ENCODE measurements around the gene NRCAM.

NRCAM gene

DNA sequence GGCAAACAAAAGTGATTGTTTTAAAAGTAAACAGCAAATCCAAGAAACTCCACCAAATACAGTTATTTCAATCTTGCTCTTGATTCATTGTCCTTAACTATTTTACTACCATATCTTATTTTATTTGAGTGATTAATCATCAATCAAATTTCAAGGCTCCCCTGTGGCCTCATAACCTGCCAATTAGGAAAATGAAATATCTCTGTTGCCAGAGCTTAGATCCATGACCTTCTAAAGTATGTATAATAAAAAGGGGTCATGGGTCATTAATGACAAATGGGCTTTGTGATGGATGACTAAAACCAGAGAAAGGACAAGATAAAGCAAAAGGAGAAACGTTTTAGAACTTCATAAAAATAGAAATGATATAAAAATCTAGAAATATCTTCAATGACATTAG, 28.5 kb downstream of the NRCAM start:
- in situ Hi-C loops (cut with MboI; ENCODE audit: low sequenced_read_pairs): no loop called here

GRCh38 chr7:108425714-108426275, 30.4 kb downstream of the NRCAM start:
- in situ Hi-C loops (cut with MboI; ENCODE audit: low sequenced_read_pairs): no loop called here

GRCh38 chr7:108424013-108424412, 32.2 kb downstream of the NRCAM start:
- in situ Hi-C loops (cut with MboI; ENCODE audit: low sequenced_read_pairs): no loop called here

DNA sequence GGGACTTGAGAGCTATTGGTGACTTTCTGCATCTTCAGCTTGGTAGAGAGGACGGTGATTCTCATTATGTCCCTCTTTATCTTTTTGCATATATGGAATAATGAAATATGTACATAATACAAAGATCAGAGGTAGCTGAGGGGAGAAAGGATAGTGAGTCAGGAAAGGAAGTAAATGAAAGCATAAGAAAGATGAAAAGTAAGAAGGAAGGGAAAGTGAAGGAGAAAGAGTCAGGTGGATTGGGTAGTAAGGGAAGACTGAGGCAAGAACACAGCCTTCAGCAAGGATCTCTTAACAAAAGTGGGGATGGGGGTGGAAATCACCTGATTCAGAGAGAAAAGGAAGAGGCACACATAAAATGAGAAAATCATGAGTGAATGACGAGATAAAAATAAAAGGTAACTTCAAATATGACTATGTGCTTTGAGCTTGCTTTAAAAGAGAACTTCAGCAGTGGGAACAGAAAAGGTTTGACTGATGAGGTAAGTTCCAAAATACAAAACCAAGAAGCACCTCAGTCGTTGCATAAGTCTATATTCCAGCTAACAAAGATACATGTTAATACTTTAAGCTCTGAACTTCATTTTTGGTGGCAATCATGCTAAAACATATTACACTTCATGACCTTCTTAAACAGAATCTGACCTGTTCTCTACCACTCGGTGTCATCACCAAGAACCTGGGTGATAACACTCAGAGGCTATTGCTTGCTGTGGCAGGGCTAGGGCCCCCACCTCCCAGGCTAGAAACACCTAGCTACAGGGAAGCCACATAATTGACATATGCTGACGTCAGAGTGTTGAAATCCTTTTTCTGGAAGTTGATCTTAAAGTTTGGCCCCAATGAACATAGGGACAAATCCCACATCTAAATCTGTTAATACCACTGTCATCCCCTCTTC, 32.9 kb downstream of the NRCAM start:
- in situ Hi-C loops (cut with MboI; ENCODE audit: low sequenced_read_pairs): no loop called here

- in situ Hi-C loops (cut with MboI; ENCODE audit: low sequenced_read_pairs): no loop called here
Observed at GRCh38 chr7:108421720-108422331, 34.4 kb downstream of the NRCAM start.

DNA sequence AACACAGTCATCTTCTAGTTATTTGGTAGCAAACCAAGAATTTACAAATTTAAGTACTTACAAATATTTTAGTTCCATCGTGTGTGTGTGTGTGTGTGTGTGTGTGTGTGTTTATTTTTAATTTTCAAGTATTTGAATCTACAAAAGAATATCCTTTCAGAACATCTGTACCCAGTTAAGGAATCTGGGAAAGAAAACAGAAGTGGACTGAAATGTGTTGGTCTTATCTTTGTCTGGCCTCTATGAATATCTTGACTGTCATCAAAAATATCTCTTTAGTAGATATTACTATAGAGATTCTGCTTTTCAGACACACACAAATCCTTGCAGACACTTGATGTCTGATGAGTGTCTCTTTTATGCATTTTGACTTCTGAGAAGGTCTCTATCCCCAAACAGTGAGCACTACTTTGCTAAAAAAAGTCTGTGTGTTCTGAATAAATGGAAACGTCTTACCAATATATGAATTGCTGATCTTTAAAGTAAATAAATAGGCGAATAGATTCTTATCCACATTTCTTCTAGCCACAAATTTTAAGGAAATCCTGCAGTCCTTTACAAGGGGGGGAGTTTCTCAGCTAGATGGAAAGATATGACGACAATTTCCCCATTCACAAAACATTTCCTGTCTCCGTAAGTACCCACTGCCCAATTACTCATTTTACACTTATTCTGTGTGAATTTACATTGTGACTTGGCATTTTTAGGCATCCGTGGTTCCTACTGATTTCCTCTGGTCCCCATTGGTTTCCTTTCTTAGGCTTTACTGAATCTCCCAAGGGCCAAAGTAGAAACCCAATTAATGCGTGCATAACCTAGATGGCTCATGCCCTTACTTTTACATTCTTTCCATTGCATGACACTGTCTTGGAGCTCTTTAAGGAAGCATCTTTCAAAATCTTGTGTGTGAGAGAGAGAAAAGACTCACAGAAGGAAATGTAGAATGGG, 36.0 kb downstream of the NRCAM start:
- in situ Hi-C loops (cut with MboI; ENCODE audit: low sequenced_read_pairs): no loop called here

GRCh38 chr7:108418946-108419345, 37.3 kb downstream of the NRCAM start:
- in situ Hi-C loops (cut with MboI; ENCODE audit: low sequenced_read_pairs): no loop called here

DNA sequence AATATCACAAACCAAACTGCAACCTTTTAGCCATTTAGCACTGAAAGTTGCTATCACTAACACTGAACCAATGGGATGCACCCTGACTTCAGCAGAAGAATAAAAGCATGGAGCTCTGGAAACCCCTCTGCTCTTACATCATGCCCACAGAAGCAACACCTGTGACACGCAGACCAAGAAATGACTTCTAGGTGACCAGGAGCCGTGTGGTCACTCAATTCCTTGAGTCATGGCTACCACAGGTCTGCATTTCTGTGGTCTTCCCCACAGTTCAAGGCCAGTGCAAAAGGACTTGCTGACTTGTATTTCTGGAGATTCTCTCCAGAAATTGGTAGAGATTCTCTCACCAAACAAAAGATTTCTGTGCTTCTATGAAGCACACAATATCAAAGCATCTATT, 38.3 kb downstream of the NRCAM start:
- in situ Hi-C loops (cut with MboI; ENCODE audit: low sequenced_read_pairs): no loop called here

GRCh38 chr7:108417144-108417543, 39.1 kb downstream of the NRCAM start:
- in situ Hi-C loops (cut with MboI; ENCODE audit: low sequenced_read_pairs): no loop called here

DNA sequence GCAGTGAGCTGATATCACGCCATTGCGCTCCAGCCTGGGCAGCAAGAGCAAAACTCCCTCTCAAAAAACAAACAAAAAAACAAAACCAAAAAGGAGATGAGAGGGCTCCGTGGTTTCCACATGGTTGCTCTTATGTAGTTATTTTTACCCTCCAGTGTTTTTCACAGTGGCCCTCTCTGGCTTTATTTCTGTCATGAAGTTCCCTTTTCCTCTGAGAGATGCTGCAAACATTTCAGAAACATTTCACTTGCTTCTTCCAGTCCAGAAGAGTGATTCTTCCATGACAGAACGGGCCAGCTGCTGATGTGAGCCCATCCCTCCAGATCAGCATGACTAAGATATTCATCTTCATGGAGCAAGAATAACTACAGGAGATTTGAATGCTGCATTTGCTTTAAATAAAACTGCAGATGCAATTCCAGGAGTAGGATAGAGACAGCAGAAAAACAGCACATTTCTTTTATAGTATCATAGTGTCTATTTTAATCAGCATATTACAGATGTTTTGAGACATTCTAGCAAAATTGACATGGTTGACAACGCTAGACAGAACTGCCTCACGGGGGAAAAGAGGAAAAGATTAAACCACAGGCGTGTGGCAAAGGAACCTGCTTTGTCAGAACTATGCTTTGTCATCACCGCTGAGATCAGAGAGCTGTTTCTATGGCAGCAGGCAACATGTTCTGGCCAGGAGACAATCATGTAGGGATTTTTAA, 40.3 kb downstream of the NRCAM start:
- in situ Hi-C loops (cut with MboI; ENCODE audit: low sequenced_read_pairs): no loop called here

- in situ Hi-C loops (cut with MboI; ENCODE audit: low sequenced_read_pairs): no loop called here
Observed at GRCh38 chr7:108415084-108415483, 41.2 kb downstream of the NRCAM start.

DNA sequence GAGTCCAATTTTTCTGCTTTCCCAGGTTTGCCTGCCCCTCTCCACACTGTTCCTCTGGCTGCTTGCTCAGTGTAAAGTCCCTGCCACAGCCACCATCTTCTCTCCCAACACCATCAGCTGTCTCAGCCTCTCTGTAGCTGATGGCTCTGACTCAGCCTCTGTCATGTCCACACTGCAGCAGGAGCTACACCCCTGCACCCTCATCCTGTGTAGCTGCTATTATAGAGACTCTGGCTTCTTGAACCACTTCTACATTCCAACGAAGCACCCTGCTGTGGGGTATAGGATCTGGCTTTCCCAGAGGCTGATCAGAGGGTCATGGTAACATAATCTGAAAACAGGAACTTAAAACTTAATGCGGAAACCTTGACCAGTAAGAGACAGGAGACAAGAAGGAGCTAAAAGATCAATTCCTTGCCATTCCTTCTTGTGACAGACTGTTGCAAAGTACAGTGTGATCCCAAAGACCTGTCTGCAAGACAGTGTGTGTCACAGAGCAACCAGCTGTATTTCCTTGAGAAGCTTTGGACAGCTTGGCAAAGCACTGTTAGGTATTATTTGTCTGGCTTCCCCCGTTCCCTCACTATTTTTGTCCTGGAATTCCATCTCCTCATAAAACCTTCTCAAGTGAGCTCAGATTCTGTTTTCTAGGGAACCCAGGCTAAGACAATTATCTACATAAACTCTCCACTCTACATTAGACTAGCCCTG, 42.3 kb downstream of the NRCAM start:
- in situ Hi-C loops (cut with MboI; ENCODE audit: low sequenced_read_pairs): no loop called here

GRCh38 chr7:108413337-108413736, 42.9 kb downstream of the NRCAM start:
- in situ Hi-C loops (cut with MboI; ENCODE audit: low sequenced_read_pairs): no loop called here

DNA sequence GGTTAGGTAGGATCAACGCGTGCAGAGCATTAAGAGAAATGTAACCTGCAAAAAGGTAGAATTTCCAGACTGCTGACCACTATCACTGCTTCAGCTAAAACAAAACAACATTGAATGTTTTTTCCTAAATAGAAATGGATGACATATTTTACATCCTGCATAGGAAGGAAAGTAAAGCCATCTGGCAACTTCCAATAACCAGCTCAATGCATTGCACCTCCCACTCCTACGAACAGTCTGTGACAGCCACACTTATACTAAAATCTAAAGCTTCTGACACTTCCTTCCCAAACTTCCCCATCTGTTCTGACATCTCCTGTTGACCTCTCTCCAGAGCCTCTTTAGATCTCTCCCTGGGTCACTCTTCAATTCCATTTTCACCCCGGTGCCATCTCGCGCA, 47.1 kb downstream of the NRCAM start:
- in situ Hi-C loops (cut with MboI; ENCODE audit: low sequenced_read_pairs): no loop called here

DNA sequence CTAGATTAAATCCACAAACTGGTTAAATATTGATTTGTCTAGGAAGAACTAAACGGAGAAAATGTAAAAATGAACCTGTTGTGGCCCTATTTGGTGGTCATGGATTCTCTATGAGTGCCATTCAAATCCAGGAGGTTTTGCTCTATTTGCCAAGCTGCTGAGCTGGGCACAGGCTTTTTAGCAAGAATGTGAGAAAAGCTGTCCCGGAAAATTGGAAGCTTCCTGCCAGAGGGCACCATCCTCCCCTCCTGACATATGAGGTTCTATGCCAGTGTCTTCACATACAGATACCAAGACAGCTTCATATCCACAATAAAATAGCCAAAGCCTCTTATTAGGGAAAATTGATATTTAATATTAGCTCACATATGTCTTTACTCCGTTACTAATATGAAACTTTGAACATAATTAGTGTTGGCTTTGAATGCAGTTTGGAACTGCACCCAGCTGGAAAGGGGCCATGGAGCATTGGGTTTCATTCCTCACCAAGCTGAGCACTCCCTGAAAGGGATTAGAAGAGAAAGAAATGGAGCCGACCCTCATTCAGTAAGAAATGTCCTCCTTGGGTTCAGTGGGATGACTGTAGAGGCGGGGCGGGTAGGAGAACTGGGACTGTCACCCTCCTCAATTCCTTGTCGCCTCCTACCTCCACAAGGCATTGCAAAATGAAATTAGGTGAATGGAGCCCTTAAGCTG, 47.8 kb downstream of the NRCAM start:
- in situ Hi-C loops (cut with MboI; ENCODE audit: low sequenced_read_pairs): no loop called here

DNA sequence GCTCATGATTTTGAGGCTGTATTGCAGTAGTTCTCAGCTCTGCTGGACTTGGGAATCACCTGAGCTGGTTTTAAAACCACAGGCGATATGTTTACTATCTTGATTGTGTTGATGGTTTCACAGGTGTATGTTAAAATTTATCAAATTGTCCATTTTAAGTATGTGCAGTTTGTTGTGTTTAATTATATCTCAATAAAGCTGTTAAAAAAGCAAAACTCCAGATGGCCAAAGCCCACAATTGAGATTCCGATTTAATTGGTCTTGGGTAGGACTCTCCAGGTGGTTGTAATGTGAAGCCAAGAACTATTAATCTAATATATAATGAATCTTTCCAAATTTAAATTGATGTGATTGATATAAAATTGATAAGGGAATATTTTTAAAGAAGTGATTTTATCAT, 48.6 kb downstream of the NRCAM start:
- in situ Hi-C loops (cut with MboI; ENCODE audit: low sequenced_read_pairs): no loop called here

GRCh38 chr7:108406222-108406890, 49.9 kb downstream of the NRCAM start:
- in situ Hi-C loops (cut with MboI; ENCODE audit: low sequenced_read_pairs): no loop called here
